Panc1 (cell line): Measurements from ENCODE around the gene FUOM. TPM values are rescaled to one million over a fixed set of nuclear protein-coding genes. Genes with fewer than 3 reads are reported as not detected.

Experiments used
- ATAC-seq: fragments of 200-7000 bp; cut with Tn5 transposase; 2 replicates; pipeline ENCODE4 v1.9.1; 2020; ENCODE audit warnings: mild to moderate bottlenecking, moderate library complexity
- BruUV-seq: library from RNA; stranded (reverse); fragments of 400-500 nt; replicated peaks from 2 replicates; lab custom pipeline; 2021; lab: Mats Ljungman, UMichigan
- CTCF ChIA-PET: fragments of 300-600 bp; sonication (Branson Sonifier 250); formaldehyde crosslinking; loops from one replicate; lab custom pipeline; 2022; ENCODE audit warnings: antibody characterized with exemption; lab: Charles Lee
- POLR2A ChIA-PET: fragments of 300-600 bp; sonication (Branson Sonifier 250); formaldehyde crosslinking; loops from one replicate; lab custom pipeline; 2022; ENCODE audit warnings: antibody characterized with exemption; lab: Charles Lee
- DNase-seq: peaks from one replicate; pipeline ENCODE4 v3.0.0-alpha.2; 2010; ENCODE audit warnings: low read depth, low spot score
- H3K27ac ChIP-seq: 2 replicates; pipeline ENCODE4 v1.5.1; 2011; ENCODE audit warnings: mild to moderate bottlenecking, low read length, inconsistent platforms
- H3K27me3 ChIP-seq: fragments of 200-500 bp; sonication (Bioruptor generic); 2 replicates; pipeline ENCODE4 v1.6.0; 2014; ENCODE audit warnings: low read length, inconsistent platforms; ENCODE audit not compliant: control insufficient read depth, insufficient read depth
- H3K36me3 ChIP-seq: fragments of 200-500 bp; sonication (Bioruptor generic); 2 replicates; pipeline ENCODE4 v1.5.1; 2014; ENCODE audit warnings: inconsistent platforms, mild to moderate bottlenecking, low read length, moderate library complexity; ENCODE audit not compliant: control insufficient read depth, insufficient read depth
- H3K4me1 ChIP-seq: 2 replicates; pipeline ENCODE4 v1.5.1; 2011; ENCODE audit warnings: inconsistent platforms, mild to moderate bottlenecking, low read length, moderate library complexity; ENCODE audit not compliant: control insufficient read depth, insufficient read depth
- H3K4me3 ChIP-seq, 2 experiments: 2 replicates each; pipeline ENCODE4 v1.5.1; 2011 to 2012; ENCODE audit warnings: low read depth in 2 of 2, low read length in 2 of 2, mild to moderate bottlenecking in 2 of 2, inconsistent platforms in 1 of 2, moderate library complexity in 1 of 2
- H3K9me3 ChIP-seq: fragments of 200-500 bp; sonication (Bioruptor generic); 2 replicates; pipeline ENCODE4 v1.5.1; 2014; ENCODE audit warnings: low read depth, mild to moderate bottlenecking, inconsistent platforms, low read length, moderate library complexity; ENCODE audit not compliant: control insufficient read depth, insufficient read depth
- POLR2AphosphoS5 ChIP-seq: IDR thresholded peaks from 2 replicates; pipeline ENCODE4 v1.6.1; 2012; ENCODE audit warnings: mild to moderate bottlenecking, low read depth, low read length, moderate library complexity
- SIN3A ChIP-seq: IDR thresholded peaks from 2 replicates; pipeline ENCODE4 v1.6.1; 2012; ENCODE audit warnings: low read depth, mild to moderate bottlenecking, low read length, moderate library complexity, borderline replicate concordance; ENCODE audit not compliant: insufficient read depth
- TCF7L2 ChIP-seq: IDR thresholded peaks from 2 replicates; pipeline ENCODE4 v1.6.1; 2011; ENCODE audit warnings: mild to moderate bottlenecking, low read depth, low read length, inconsistent platforms
- in situ Hi-C: cut with HindIII; loops from 2 replicates; pipeline ENCODE4 v1.10.0; 2016; ENCODE audit warnings: low sequenced_read_pairs, low pct_unique_long_range_greater_than_20kb
- intact Hi-C: fragments of 100-400 bp; cut with micrococcal nuclease; formaldehyde crosslinking; loops from one replicate; pipeline ENCODE4 v1.10.0; 2022; ENCODE audit not compliant: unreplicated experiment
- total RNA-seq: library from RNA; stranded (reverse); gene quantifications from one replicate; pipeline ENCODE4 v1.2.1, GENCODE V29; 2021; ENCODE audit not compliant: unreplicated experiment
- TF ChIP-seq, protein P1 (sequence below), 2 experiments: IDR thresholded peaks; 2 replicates each; pipeline ENCODE4 v1.6.1; 2011 to 2012; ENCODE audit warnings: low read depth in 2 of 2, control low read depth in 1 of 2, low read length in 1 of 2, mild to moderate bottlenecking in 1 of 2, moderate library complexity in 1 of 2; ENCODE audit not compliant: insufficient read depth in 1 of 2
- TF ChIP-seq, protein P2 (sequence below): fragments of 450-650 bp; IDR thresholded peaks from 2 replicates; pipeline ENCODE4 v1.5.1; 2017; ENCODE audit warnings: mild to moderate bottlenecking

Gene FUOM
- total RNA-seq, 1 experiment from 2014 or later, result 39.6 TPM

DNA sequence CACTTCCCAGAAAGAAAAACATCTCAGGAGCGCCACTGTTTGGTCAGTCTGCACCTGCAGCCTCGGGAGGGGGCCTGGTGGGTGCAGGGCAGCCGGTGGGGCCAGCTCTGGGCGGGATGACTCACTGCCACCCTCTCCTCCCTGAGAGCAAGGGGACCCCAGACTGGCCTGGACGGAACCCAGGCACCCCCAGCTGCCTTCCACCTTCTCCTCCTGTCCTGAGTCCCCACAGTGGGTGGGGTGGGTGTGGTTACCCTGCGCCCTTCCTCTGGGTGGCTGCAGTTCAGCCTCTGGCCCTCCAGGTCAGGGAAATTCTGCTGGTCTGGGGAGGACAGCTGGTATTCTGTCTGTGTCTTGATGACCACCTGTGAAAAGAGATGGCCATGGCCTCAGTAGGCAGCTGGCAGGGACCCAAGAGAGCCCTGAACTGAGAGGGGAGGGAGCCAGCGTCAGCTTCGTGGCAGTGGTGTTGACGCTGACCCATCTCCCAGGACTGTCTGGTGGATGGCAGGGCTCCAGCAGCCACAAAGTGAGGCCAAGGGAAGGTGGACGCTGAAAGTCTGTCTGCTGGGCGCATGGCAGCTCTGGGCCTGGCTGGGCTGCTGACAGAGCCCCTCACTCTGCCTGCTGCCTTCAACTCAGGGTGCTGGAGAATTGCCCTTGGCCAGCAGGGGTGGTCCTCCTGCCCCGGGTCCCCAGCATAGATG lies 30.0 kb downstream of the FUOM start:
- TF ChIP-seq, protein P1, sequence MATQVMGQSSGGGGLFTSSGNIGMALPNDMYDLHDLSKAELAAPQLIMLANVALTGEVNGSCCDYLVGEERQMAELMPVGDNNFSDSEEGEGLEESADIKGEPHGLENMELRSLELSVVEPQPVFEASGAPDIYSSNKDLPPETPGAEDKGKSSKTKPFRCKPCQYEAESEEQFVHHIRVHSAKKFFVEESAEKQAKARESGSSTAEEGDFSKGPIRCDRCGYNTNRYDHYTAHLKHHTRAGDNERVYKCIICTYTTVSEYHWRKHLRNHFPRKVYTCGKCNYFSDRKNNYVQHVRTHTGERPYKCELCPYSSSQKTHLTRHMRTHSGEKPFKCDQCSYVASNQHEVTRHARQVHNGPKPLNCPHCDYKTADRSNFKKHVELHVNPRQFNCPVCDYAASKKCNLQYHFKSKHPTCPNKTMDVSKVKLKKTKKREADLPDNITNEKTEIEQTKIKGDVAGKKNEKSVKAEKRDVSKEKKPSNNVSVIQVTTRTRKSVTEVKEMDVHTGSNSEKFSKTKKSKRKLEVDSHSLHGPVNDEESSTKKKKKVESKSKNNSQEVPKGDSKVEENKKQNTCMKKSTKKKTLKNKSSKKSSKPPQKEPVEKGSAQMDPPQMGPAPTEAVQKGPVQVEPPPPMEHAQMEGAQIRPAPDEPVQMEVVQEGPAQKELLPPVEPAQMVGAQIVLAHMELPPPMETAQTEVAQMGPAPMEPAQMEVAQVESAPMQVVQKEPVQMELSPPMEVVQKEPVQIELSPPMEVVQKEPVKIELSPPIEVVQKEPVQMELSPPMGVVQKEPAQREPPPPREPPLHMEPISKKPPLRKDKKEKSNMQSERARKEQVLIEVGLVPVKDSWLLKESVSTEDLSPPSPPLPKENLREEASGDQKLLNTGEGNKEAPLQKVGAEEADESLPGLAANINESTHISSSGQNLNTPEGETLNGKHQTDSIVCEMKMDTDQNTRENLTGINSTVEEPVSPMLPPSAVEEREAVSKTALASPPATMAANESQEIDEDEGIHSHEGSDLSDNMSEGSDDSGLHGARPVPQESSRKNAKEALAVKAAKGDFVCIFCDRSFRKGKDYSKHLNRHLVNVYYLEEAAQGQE (IDR thresholded peaks at IDR 0.05; ENCODE audit: insufficient read depth in 1 of 2, low read depth in 2 of 2, low read length in 1 of 2), result no peak
- no peak for TF ChIP-seq SIN3A
- no peak for TF ChIP-seq TCF7L2
- no peak for TF ChIP-seq POLR2AphosphoS5
- TF ChIP-seq, protein P2, sequence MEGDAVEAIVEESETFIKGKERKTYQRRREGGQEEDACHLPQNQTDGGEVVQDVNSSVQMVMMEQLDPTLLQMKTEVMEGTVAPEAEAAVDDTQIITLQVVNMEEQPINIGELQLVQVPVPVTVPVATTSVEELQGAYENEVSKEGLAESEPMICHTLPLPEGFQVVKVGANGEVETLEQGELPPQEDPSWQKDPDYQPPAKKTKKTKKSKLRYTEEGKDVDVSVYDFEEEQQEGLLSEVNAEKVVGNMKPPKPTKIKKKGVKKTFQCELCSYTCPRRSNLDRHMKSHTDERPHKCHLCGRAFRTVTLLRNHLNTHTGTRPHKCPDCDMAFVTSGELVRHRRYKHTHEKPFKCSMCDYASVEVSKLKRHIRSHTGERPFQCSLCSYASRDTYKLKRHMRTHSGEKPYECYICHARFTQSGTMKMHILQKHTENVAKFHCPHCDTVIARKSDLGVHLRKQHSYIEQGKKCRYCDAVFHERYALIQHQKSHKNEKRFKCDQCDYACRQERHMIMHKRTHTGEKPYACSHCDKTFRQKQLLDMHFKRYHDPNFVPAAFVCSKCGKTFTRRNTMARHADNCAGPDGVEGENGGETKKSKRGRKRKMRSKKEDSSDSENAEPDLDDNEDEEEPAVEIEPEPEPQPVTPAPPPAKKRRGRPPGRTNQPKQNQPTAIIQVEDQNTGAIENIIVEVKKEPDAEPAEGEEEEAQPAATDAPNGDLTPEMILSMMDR, result no peak; the same call in 1 of the 2 replicates

DNA sequence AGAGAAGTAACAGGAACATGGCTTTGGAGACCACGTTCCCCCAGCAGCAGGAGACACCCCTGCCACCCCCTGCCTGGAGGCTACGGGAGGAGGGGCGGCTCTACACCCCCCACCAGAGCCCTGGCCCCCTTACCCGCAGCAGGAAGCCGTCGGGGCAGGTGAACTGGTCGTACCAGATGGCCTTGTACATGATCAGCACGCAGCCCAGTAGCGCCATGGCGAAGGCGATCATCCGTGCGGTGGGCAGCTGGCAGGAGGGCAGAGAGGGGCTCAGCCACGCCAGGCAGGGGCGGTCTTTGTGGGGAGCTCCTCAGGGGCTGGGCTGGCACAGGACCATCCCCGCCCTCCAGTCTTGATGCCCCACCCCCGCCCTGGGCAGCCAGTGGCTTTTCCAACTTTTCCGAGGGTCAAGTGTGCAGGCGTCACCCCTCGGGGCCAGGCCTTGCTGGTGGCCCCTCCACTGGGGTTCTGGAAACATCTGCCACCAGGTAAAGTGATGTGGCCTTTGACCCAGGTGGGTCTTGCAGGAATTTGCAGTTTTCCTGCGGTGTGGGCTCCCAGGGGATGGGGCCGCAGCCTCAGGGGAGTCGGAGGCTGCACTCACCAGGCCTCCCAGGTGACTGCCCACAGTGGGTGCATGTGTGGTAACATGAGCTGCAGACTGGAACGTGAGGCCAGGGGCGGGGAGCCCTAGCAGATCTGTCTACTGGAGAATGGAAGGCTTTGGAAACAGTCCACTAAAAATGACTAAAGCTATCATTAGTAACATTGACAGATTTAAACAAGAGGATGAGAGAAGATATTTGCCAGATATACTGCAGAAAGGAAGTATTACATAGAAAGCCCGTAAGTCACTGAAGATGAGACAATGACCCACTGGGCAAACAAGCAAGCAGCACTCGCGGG lies 30.8 kb downstream of the FUOM start:
- no peak for TF ChIP-seq SIN3A
- TF ChIP-seq, protein P2, result no peak
- no peak for TF ChIP-seq POLR2AphosphoS5
- TF ChIP-seq, protein P1 (IDR thresholded peaks at IDR 0.05; ENCODE audit: insufficient read depth in 1 of 2, low read depth in 2 of 2, low read length in 1 of 2), result no peak
- no peak for TF ChIP-seq TCF7L2
- in situ Hi-C loops (no loop called here), intact Hi-C loops (no loop called here)
- no peak overlapping the region for H3K4me3 ChIP-seq
- H3K27ac ChIP-seq, result no peak overlapping the region
- no peaks in the 10 kb centered on the region for H3K9me3 ChIP-seq
- CTCF ChIA-PET, result no interaction called here
- ATAC-seq, result no peak
- no peaks in the 10 kb centered on the region for H3K36me3 ChIP-seq
- BruUV-seq, result no TSS peak
- no peak for DNase-seq
- POLR2A ChIA-PET, result no interaction called here
- no peaks in the 10 kb centered on the region for H3K27me3 ChIP-seq
- H3K4me1 ChIP-seq, result peaks cover 17% of the 10 kb centered on the region

More for the DNA sequence above, 30.0 kb downstream of the FUOM start:
- ChIA-PET POLR2A (no interaction called here), CTCF (no interaction called here)
- H3K36me3 ChIP-seq, result no peaks in the 10 kb centered on the region
- DNase-seq (no peak), ATAC-seq (no peak)
- no TSS peak for BruUV-seq
- H3K9me3 ChIP-seq, result no peaks in the 10 kb centered on the region
- no peak overlapping the region for H3K27ac ChIP-seq
- H3K4me3 ChIP-seq, result no peak overlapping the region
- intact Hi-C loops, result no loop called here
- in situ Hi-C loops, result no loop called here
- H3K27me3 ChIP-seq, result peaks cover 6% of the 10 kb centered on the region; the same call in 1 of the 2 replicates
- peaks cover 17% of the 10 kb centered on the region for H3K4me1 ChIP-seq
